Superior temporal gyrus (tissue), 1 donor: ENCODE results near the gene ERMAP.

Source experiments
- DNase-seq: peaks from one replicate; pipeline ENCODE4 v3.0.0-alpha.2; 2016; ENCODE audit errors: extremely low spot score

The ERMAP gene

GRCh38 chr1:42816585-42817439 is at the start of gene ERMAP, which contains the start of gene SVBP:
Gene ERMAP, plus strand, starts transcription at chr1:42817122. Its CDS starts 13,327 bp downstream, at chr1:42830449.
Gene SVBP, minus strand, starts transcription at chr1:42817397. Its CDS starts 853 bp downstream, at chr1:42816544.
- DNase-seq = peak; percentile 86

DNA sequence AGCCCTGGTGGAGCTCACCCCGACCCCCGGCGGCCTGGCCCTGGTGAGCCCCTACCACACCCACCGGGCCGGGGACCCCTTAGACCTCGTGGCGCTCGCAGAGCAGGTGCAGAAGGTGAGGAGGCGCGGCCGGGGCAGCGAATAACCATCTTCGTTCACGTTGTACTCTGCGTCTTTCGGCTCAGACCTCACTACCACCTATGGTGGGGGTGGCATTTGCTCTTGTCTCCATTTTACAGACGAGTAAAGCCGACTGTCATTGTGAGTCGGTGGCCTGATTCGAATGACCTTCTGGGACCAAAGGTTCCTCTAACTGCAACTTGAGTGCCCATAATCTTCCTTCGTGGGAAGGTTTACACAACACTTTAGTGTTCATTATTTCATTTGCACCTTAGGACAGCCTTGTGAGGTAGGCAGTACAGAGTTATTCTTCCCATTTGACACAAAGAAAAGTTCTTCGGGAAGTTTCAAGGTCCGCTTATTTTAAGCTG is 49.4 kb upstream of the ERMAP start:
- no peak for DNase-seq

DNA sequence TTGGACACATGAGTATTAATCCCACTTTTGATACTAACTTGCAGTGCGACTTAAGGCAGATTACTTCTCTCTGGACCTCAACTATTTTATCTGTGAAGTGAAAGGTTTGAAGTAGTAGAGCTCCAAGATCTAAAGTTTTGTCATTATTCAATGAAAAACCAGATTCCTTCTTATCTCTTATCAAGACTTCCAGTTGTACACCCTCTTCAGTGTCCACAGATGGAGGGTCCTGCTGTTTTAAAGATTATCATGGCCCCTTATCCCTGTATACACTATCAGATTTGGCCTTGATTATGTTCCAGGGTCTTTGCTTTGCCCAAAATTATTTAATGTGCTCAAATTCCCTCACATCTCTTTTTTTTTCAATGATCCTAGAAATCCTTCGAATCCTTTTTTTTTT is 48.8 kb upstream of the ERMAP start:
- no peak for DNase-seq

DNA sequence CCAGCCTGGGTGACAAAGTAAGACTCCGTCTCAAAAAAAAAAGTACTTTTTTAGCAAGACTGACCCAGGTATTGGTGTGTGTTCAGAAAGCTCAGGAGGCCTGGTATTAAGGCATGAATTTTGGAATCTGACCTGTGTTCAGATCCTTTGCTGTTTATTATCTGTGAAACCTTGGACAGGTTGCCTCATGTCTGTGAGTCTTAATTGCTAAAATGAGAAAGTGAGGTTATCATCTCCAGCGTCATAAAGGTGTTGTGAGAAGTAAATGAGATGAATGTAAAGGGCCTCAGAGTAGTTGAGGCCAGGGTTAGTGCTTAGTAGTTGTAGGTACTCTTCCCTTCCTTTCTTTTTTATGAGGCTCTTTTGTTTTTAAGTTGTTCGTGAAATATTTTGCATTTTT is 47.1 kb upstream of the ERMAP start:
- DNase-seq = no peak

DNA sequence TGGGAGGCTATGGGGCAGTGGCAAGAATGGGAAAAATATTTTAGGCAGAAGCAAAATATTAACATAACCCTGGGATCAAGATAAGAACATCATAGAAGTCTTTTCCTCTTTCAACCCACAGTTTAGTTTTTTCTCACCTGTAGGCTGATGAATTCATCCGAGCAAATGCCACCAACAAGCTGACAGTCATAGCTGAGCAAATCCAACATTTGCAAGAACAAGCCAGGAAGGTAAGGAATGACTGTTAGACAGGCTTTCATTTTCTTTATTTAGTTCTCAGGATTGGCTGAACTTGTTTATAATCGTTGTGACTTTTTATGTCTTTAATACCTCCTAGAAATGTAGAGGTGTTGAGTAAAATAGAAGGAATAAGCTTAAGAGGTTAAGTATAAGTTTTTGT is 43.5 kb upstream of the ERMAP start:
- DNase-seq = no peak

DNA sequence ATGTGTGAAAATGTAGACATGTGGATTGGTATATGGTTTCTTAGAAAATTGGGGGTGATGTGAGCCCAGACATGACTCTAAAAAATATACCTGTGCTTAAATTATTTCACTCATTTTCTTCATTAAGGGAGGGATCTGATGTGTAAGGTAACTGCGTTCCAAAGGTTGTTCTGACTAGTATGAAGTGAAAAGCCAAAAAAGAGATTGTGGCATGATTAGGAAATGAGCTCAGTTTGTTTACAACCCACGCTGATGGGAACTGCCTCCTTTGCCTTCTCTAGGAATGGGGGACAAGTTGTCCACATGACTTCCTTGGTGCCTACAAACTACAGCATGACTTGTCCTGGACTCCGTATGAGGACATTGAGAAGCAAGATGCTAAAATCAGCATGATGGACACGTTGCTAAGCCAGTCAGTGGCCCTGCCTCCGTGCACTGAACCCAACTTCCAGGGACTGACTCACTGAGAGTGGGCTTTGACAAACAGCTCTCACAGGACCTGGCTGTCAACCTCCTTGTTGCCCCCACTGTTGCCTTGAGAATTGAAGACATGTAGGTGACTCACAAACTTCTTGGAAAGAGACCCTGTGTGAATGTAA is 41.9 kb upstream of the ERMAP start:
- no peak for DNase-seq

GRCh38 chr1:42776502-42776901 is 40.4 kb upstream of the ERMAP start:
- DNase-seq = no peak

GRCh38 chr1:42777852-42778251 is 39.1 kb upstream of the ERMAP start:
- peak; percentile 74 for DNase-seq

- no peak for DNase-seq
Observed at GRCh38 chr1:42779725-42780124, 37.2 kb upstream of the ERMAP start.

DNA sequence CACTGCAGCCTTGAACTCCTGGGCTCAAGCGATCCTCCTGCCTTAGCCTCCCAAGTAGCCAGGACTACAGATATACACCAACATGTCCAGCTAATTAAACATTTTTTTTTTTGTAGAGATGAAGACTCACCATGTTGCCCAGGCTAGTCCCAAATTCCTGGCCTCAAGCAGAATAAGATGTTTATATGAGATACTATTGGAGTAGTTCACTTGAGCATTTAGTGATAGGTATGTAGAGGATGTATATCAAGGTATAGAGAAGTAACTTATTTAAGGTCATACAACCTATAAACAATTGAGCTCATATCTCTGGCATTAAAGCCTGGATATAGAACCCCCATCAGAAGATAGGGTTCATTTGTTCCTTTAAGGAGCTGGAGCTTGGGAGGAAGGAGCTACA is 36.7 kb upstream of the ERMAP start:
- no peak for DNase-seq

- no peak for DNase-seq
Observed at GRCh38 chr1:42783092-42783491, 33.8 kb upstream of the ERMAP start.

DNA sequence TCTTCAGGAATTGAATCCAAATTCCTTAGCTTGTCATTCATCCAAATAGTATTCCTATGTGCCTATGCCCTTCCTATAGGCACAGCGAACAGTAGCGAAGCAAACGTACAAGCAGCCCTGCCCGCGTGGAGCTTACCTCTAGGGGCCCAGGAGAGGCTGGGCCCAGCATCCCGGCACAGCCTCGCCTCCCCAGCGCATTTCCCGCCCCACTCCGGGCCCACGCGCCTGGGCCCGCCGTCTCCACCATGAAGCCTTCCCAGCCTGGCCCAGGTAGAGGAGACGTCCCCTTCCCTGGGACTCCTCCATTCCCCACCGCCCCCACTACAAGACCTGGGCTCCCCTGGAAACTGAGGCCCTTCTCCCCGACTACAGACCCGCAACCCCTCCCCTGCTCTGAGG is 32.4 kb upstream of the ERMAP start:
- DNase-seq = no peak

GRCh38 chr1:42784946-42785693 is 31.8 kb upstream of the ERMAP start, which contains the start of gene TMEM269:
Gene TMEM269, plus strand, starts transcription at chr1:42784991. Its CDS starts 4,903 bp downstream, at chr1:42789894.
- no peak for DNase-seq

- DNase-seq = no peak
Observed at GRCh38 chr1:42786097-42786496, 30.8 kb upstream of the ERMAP start.

- DNase-seq = no peak
Observed at GRCh38 chr1:42788021-42788420, 28.9 kb upstream of the ERMAP start.

- no peak for DNase-seq
Observed at GRCh38 chr1:42793824-42794223, 23.1 kb upstream of the ERMAP start.

GRCh38 chr1:42797414-42797813 is 19.5 kb upstream of the ERMAP start:
- no peak for DNase-seq

DNA sequence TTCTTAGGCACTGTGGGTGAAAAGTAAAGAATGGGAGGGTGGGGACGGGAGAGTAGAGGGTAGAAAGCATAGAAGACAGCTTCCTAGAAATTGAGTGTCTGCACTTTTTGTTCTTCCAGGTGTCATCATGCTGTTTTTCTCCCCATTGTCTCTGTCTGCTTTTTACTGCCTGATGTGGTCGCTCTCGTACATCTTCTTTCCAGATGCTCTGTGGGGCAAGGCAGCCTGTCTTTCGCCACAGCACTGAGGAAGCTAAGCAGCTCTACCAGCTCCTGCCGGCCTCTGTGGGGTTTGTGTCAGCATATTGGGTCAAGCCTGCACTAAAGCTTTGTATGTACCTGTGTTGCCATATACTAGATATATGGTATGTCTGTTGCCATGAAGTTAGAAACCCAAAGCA is 18.9 kb upstream of the ERMAP start:
- DNase-seq = no peak

- DNase-seq = no peak
Observed at GRCh38 chr1:42801832-42802473, 15.0 kb upstream of the ERMAP start.

- no peak for DNase-seq
Observed at GRCh38 chr1:42806171-42806570, 10.8 kb upstream of the ERMAP start.

DNA sequence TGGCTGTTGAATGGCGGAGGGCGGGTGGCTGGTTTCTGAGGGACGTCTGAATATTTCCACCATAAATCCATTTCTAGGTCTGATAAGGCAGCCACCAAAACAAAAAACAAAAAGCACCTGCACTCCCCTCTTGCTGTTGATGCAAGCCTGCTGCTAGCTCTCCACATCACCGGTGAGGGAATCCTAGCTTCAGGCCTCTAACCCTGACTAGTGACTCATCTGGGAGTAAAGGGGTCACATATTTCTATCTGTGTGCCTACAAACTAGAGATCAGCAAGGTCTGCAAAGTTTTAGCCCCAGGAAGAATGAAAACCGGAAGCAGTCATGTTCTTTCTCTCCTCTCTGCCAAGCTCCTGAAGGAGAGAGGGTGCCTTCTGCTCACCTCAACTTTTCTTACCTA is 10.3 kb upstream of the ERMAP start:
- no peak for DNase-seq
